NCI-H2107 (cell line): ENCODE measurements around the gene ALKBH4.
"Not testable (repeated sequence)": the region's sequence is repeated elsewhere in the genome, so short reads cannot be mapped to it uniquely, and the experiment has no call there.

Source experiments
- DNase-seq: peaks from one replicate; lab custom pipeline; 2025; lab: John Stamatoyannopoulos, UW

The ALKBH4 gene

DNA sequence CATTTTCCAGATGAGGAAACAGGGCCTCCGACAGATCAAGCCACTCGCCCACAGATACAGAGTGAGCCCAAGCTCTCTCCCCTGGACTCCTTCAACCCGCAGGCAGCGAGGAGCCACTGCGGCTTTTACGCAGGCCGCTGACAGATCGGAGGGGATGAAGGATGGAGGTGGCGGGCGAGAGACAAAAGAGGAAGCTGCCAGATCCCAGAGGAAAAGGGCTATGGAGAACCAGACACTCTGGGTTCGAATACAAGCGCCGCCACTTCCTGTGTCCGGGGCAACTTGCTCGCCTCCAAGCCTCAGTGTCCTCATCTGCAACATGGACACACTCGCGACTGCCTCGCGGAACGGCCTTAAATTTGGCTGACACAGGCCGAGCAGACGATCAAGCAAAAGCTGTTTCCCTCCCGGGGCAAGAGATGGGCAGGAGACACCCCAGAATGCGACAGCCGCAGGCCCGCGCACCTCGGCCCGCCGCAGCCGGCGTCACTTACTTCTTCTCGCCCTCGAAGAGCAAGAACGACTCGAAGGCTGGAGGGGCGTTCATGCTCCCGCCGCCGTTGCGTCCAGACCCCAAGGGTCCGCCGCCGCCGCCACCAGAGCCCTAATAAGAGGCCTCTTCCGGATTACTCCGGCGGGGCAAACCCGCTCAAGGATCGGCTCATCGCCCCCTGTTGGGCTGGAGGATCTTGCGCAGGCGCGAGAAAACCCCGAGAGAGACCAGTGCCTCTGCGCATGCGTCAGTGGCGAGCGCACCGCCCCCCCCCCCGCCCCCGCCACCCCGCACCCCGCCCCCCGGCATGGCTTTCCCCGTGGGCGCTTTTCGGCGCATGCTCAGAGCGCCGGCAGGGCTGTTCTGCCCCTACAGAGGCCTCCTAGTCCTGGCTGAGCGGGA lies 13.9 kb upstream of the ALKBH4 start, which contains the start of gene POLR2J:
Gene POLR2J (minus strand): TSS at position 609 of the 895 bp plus-strand sequence. CDS start 62 bp downstream, at position 547.
- DNase-seq: not testable (repeated sequence)

- DNase-seq: not testable (repeated sequence)
Observed at GRCh38 chr7:102474736-102475435, 10.2 kb upstream of the ALKBH4 start.

GRCh38 chr7:102474116-102474515 lies 9.5 kb upstream of the ALKBH4 start:
- DNase-seq: not testable (repeated sequence)

DNA sequence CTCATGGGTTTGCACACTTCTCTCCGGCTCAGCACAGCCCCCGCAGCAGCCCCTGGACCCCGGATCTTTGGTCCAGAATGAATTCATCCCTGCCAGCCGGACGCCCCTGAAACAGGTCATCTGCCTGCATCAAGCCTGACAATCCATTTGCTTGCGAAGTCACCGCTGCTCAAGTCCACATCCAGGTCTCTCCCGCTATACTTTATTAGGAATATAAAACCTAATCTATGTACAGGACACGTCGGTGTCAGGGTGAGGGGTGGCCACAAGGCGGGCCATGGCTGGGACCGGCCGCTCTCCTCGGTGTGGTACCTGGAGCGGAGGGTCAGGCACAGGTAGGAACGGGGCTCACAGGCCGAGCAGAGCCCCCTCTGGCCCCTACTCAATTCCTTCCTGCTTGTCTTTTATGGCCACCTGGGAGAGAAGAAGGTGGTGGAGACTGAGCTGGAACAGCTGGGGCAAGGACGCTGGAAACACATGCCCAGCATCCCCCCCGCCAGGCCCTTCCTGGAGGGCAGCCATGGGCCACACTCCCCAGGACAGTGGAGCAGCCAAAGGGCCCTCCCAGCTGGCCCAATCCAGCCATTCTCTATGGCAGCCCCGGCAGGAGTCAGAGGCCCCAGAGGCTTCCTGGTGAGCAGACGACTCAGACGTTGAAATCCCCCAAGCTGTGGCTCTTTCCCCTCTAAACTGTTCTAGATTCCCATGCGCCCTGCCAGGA lies 8.8 kb upstream of the ALKBH4 start:
- DNase-seq: no peak

DNA sequence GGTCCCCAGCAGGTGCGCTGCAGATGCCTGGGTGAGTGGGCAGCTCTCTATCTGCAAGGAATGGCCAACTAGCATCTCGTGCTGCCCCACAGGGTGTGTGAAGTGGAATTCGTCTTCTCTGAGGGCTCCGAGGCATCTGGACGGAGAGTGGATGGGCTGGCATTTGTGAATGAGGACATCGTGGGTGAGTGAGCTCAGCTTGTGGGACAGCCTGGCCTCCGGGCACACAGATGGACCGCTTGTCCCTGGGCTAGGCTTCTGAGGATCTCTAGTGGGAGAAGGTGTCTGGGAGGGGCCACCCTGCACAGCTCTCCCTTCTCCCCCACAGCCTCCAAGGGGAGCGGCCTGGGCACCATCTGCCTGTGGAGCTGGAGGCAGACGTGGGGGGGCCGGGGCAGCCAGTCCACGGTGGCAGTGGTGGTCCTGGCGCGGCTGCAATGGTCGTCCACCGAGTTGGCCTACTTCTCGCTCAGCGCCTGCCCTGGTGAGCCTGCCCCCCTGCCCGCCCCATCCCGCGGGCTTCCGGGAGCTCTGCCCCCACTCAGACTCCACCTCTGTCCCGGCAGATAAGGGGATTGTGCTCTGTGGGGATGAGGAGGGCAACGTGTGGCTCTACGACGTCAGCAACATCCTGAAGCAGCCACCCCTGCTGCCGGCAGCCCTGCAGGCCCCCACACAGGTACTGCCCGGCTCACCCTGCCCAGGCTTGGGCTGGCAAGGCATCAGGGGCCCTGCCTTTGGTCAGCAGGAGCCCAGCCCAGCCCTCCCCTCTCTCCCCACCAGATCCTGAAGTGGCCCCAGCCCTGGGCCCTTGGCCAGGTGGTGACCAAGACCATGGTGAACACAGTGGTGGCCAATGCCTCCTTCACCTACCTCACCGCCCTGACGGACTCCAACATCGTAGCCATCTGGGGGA lies 7.7 kb upstream of the ALKBH4 start:
- DNase-seq: no peak

- no peak for DNase-seq
Observed at GRCh38 chr7:102471791-102472125, 7.1 kb upstream of the ALKBH4 start.

- no peak for DNase-seq
Observed at GRCh38 chr7:102469972-102470825, 5.5 kb upstream of the ALKBH4 start.

DNA sequence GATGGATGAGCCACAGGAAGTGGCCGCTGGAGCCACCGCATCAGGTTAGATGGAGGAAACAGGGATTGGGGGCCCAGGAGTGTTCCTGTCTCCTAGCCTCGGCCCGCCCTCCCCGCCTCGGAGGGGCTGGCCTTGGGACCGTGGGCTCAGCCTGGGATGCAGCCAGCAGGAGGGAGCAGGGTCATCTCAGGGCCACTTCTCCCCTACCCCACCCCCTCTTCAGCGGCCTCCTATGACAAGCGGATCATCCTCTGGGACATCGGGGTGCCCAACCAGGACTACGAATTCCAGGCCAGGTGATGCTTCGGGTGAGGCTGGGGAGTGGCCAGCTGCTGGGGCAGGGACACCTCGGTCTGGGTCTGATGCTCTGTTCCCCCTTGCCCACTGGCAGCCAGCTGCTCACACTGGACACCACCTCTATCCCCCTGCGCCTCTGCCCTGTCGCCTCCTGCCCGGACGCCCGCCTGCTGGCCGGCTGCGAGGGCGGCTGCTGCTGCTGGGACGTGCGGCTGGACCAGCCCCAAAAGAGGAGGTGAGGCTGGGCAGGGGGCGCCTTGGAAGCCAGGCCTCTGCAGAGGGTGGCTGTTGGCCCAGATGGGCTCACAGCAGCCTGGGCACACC lies 4.8 kb upstream of the ALKBH4 start:
- DNase-seq: no peak

- DNase-seq: no peak
Observed at GRCh38 chr7:102468478-102469350, 4.1 kb upstream of the ALKBH4 start.

GRCh38 chr7:102467581-102468477 lies 3.2 kb upstream of the ALKBH4 start:
- DNase-seq: no peak

DNA sequence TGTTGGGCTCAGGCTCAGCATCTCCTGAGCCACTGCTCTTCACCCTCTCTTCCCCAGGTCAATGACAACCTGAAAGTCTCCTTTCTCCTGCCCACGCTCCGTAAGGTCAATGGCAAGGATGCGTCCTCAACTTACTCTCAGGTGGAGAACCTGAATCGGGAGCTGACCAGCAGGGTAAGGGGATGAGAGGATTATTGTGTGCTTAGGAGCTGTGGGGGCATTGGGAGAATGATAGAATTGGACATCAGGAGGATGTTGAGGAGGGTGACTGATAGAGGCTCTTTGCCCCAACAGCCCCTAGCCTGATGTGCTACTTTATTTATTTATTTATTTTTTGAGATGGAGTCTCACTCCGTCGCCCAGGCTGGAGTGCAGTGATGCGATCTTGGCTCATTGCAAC lies 1.4 kb upstream of the ALKBH4 start:
- no peak for DNase-seq

DNA sequence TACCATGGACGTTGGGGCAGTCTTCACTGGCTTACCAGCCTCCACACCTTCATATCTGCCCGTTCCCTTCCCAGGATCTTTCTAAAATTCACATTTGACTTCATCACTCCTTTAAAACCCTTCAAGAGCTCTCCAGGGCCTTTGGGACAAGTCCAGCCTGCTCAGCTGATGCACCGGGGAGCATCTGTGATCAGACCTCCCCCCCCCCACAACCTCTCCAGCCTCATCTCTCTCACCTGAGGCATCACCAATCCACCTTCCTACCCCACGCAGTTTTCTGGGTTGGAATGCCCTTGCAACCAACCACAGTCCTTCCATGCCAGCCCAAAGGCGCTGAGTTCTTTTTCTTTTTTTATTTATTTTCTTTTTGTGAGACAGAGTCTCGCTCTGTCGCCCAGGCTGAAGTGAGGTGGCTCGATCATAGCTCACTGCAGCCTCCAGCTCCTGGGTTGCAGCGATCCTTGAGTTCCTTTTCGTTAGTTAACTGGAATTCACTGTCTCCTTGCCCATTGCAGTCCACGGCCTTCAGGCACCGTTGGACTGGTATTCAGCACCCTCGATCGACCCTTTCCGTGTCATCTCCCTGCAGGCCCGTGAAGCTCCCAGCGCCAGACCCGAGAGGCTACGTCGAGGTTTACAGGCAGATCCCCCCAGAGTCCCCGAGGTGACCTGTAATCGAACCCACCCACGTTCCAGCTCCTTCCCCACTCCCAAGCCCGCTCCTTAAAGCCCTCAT lies 654 bp downstream of the ALKBH4 start:
- no peak for DNase-seq

- DNase-seq: no peak
Observed at GRCh38 chr7:102460467-102460866, 4.2 kb downstream of the ALKBH4 start.

DNA sequence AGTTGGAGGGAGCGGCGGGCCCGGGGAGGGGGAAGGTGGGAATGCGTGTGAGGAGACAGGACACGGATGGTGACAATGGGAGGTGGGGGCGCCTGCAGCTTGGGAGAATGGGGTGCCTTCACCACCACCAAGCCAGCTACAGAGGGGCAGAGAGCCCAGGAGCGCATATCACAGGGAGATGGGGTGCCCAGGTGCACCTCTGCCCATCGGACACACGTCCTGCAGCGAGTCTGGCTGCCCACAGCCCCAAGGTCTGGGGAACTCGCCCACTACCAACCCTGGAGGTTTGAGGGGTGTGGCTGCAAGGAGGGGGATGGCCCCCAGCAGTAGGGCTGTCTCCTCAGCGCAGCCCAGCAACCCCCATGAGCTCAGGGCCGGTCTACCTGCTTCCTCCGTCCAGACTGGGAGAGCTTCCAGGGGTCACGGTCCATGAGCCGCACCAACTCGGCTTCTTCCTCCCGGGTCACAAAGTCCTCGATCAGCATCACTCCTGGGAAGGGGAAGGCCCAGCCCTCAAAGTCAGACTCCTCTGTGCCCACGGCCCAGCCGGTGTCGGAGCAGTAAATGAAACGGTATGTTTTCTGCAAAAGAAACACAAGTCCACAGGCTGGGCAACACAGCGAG lies 5.3 kb downstream of the ALKBH4 start:
- no peak for DNase-seq

GRCh38 chr7:102457352-102457924 lies 7.2 kb downstream of the ALKBH4 start:
- DNase-seq: no peak

GRCh38 chr7:102456327-102456726 lies 8.3 kb downstream of the ALKBH4 start:
- DNase-seq: no peak

- DNase-seq: no peak
Observed at GRCh38 chr7:102455596-102455995, 9.1 kb downstream of the ALKBH4 start.
